Prostate gland (tissue), 2 donors: Measurements from ENCODE around the gene MEIOSIN. TPM values are rescaled to one million over a fixed set of nuclear protein-coding genes. Genes with fewer than 3 reads are reported as not detected.

ENCODE experiments used
- DNase-seq: peaks from one replicate; pipeline ENCODE4 v3.0.0-alpha.2; 2019; ENCODE audit warnings: low spot score
- H3K27ac ChIP-seq, 2 donors: fragments of 200-600 bp; sonication (generic); 2 replicates each; pipeline ENCODE4 v1.5.1; 2017 to 2019
- H3K27me3 ChIP-seq: fragments of 200-600 bp; sonication (generic); replicated peaks from 2 replicates; pipeline ENCODE4 v1.5.1; 2019; ENCODE audit not compliant: insufficient read depth
- H3K36me3 ChIP-seq, 2 donors: fragments of 200-600 bp; sonication (generic); 1 replicate in 1 of 2; 2 replicates in 1 of 2; pipeline versions ENCODE4 v1.5.1 to v1.8.1; 2017 to 2019
- H3K4me1 ChIP-seq: fragments of 200-600 bp; sonication (generic); replicated peaks from 2 replicates; pipeline ENCODE4 v1.5.1; 2019
- H3K4me3 ChIP-seq, 2 donors: fragments of 200-600 bp; sonication (generic); 2 replicates each; pipeline ENCODE4 v1.5.1; 2017 to 2019
- H3K9me3 ChIP-seq: fragments of 200-600 bp; sonication (generic); 2 replicates; pipeline ENCODE4 v1.5.1; 2017
- POLR2A ChIP-seq: fragments of 450-650 bp; IDR thresholded peaks from one replicate; pipeline ENCODE4 v1.6.1; 2016; ENCODE audit warnings: antibody characterized with exemption, mild to moderate bottlenecking
- POLR2AphosphoS5 ChIP-seq: sonication (generic); formaldehyde crosslinking; IDR thresholded peaks from one replicate; pipeline ENCODE4 v1.6.1; 2017; ENCODE audit warnings: antibody characterized with exemption
- WGBS: methylation state at CpG from one replicate; pipeline ENCODE4 v1.1.5; 2018; 5-methylcytosine and 5-hydroxymethylcytosine counted together
- intact Hi-C: fragments of 100-400 bp; cut with DNase I; formaldehyde crosslinking; loops from one replicate; pipeline ENCODE4 v1.14.2; 2022
- total RNA-seq, 2 donors: library from RNA; depleted of rRNA; stranded (reverse); fragments of >200 nt; gene quantifications; one replicate each; pipeline ENCODE4 v1.1.0, GENCODE V29; 2016
- TF ChIP-seq, protein P1 (sequence below), 4 experiments: fragments of 200-600 bp in 2 of 4; fragments of 450-650 bp in 2 of 4; sonication (generic) in 2 of 4; IDR thresholded peaks; 1 replicate in 3 of 4; 2 replicates in 1 of 4; pipeline ENCODE4 v1.5.1; 2016 to 2019; ENCODE audit warnings: antibody characterized with exemption in 4 of 4, mild to moderate bottlenecking in 2 of 4, moderate library complexity in 2 of 4

MEIOSIN gene
- total RNA-seq, 2 donors from 2014 or later: 1.8 TPM; not detected in 1

DNA sequence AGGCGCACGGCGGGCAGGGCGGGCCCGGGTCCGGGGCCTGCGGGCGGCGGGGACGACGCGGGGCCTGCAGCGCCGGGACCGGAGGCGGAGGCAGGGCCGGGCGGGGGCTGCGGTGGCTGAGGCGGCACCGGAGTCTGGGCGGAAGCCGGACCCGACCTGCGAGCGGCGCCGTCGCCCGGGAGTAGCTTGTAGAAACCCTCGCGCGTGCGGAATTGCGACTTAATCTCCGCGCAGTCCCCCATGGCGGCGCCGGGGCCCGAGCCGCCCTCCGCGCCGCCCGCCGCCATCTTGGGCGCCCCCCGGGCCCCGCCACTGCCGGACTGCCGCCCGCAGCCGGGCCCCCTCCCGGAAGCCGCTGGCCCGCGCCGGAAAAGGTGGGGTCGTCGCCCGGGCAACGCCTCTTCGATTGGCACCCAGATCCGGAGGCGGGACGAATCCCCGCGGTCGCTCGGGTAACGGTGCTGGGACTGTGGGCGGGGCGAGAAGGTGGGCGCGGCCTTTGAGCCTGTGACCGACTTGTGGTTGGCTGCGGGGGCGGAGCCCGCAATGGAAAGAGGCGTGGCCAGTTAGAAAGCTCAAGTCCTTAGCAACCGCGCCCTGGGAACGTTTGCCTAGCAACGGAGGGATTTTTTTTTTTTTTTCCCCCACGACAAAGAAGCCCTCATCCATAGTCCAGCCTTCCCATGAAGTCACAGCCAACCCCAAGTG, 59.4 kb downstream of the MEIOSIN start, which contains the start of gene DMWD:
DMWD (minus strand) TSS at position 376 of the 708 bp plus-strand sequence; CDS start at position 287, 89 bp downstream.
- intact Hi-C loops: no loop called here
- H3K4me1 ChIP-seq: peaks cover 2% of the 10 kb centered on the region
- peak within 1 kb of the TSS; percentile 71 to 82 for H3K4me3 ChIP-seq
- peak within 1 kb of the TSS; percentile 55 to 68 for H3K27ac ChIP-seq
- no peaks in the 10 kb centered on the region for H3K27me3 ChIP-seq
- TF ChIP-seq, protein P1, sequence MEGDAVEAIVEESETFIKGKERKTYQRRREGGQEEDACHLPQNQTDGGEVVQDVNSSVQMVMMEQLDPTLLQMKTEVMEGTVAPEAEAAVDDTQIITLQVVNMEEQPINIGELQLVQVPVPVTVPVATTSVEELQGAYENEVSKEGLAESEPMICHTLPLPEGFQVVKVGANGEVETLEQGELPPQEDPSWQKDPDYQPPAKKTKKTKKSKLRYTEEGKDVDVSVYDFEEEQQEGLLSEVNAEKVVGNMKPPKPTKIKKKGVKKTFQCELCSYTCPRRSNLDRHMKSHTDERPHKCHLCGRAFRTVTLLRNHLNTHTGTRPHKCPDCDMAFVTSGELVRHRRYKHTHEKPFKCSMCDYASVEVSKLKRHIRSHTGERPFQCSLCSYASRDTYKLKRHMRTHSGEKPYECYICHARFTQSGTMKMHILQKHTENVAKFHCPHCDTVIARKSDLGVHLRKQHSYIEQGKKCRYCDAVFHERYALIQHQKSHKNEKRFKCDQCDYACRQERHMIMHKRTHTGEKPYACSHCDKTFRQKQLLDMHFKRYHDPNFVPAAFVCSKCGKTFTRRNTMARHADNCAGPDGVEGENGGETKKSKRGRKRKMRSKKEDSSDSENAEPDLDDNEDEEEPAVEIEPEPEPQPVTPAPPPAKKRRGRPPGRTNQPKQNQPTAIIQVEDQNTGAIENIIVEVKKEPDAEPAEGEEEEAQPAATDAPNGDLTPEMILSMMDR (IDR thresholded peaks at IDR 0.05): no peak
- TF ChIP-seq POLR2AphosphoS5: peak; percentile 92
- peak; percentile 49 for TF ChIP-seq POLR2A
- peak; percentile 100 for DNase-seq
- H3K36me3 ChIP-seq: no peaks in the 10 kb centered on the region
- WGBS: 0% methylated on average over 20 of the region's 86 CpGs
- no peaks in the 10 kb centered on the region for H3K9me3 ChIP-seq

DNA sequence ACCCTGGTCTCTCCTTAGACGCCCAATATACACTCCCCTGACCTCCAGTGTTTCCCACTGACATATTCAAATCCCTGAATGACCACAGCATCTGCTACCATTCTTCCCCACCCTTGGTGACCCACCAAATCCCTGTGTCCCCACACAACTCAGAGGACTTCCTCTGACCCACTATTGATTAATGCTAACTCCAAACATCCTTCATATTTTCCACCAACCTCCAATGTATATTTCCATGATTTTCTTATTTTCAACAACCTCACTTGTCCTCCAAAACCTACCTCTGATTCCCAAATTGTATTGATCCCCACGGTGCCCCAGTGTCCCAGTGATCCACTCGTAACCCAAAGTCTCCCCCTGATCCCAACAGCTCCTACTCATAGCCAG, 59.9 kb downstream of the MEIOSIN start:
- intact Hi-C loops: no loop called here
- H3K4me3 ChIP-seq: peak overlapping the region in 1 of 2 donors; percentile 82
- no peak for TF ChIP-seq POLR2AphosphoS5
- TF ChIP-seq, protein P1 (IDR thresholded peaks at IDR 0.05): no peak
- TF ChIP-seq POLR2A: no peak
- H3K27ac ChIP-seq: no peak overlapping the region
- H3K9me3 ChIP-seq: no peaks in the 10 kb centered on the region
- 46% methylated on average over 3 of the region's 3 CpGs for WGBS
- no peaks in the 10 kb centered on the region for H3K36me3 ChIP-seq
- H3K4me1 ChIP-seq: peaks cover 2% of the 10 kb centered on the region
- no peaks in the 10 kb centered on the region for H3K27me3 ChIP-seq
- DNase-seq: no peak

DNA sequence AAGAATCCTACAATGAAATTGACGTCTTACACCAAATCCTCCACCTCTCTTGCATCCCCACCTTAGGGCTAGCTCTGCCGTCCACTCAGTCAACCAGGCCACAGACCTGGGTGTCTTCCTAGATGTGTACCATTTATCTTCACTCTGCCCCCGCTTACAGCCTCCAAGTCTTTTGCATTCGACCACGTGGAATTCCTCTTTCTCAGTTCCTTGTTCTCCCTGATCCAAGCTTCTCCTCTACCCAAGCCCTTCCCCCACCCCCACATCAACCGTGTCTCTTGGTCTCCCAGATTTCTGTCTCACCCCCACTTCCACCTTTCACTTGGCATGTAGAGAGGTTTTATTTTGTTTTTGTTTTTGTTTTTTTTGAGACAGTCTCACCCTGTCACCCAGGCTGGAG, 60.6 kb downstream of the MEIOSIN start:
- Histone ChIP-seq H3K4me3 (no peak overlapping the region), H3K27me3 (no peaks in the 10 kb centered on the region), H3K36me3 (no peaks in the 10 kb centered on the region), H3K4me1 (peaks cover 2% of the 10 kb centered on the region), H3K9me3 (no peaks in the 10 kb centered on the region), H3K27ac (no peak overlapping the region)
- intact Hi-C loops: no loop called here
- TF ChIP-seq, protein P1 (IDR thresholded peaks at IDR 0.05): no peak
- TF ChIP-seq POLR2A (no peak), POLR2AphosphoS5 (no peak)
- 59% methylated on average over 6 of the region's 6 CpGs for WGBS
- no peak for DNase-seq

DNA sequence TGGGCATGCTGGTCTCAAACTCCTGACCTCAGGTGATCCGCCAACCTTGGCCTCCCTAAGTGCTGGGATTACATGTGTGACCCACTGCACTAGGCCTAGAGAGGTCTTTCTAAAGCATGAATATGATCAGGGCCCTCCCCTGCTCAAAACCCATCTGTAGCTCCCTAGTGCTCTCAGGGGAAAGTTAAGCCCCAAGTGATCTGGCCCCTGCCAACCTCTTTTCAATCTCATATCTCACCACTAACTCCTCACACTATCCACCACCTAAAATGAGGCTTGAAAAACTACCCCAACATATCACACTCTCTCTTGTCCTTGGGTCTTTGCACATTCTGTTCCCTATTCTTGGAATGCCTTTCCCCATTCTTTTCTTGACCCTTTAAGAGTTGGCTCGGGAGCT, 61.4 kb downstream of the MEIOSIN start:
- 80% methylated on average over 2 of the region's 2 CpGs for WGBS
- Histone ChIP-seq H3K9me3 (no peaks in the 10 kb centered on the region), H3K36me3 (no peaks in the 10 kb centered on the region), H3K27ac (no peak overlapping the region), H3K4me3 (no peak overlapping the region), H3K4me1 (peaks cover 2% of the 10 kb centered on the region), H3K27me3 (no peaks in the 10 kb centered on the region)
- TF ChIP-seq POLR2A: no peak
- no peak for TF ChIP-seq POLR2AphosphoS5
- TF ChIP-seq, protein P1 (IDR thresholded peaks at IDR 0.05): no peak
- no peak for DNase-seq
- intact Hi-C loops: loop anchor here (5.0 kb wide), 1 partner anchor 77 kb away; no protein-coding TSS in a partner anchor
